A549 (cell line): ENCODE results near the gene SYS1. TPM values are rescaled to one million over a fixed set of nuclear protein-coding genes. Genes with fewer than 3 reads are reported as not detected.

Source experiments
- ATAC-seq, 2 experiments: fragments of 200-7000 bp in 1 of 2; fragments of >200 bp in 1 of 2; cut with Nextera tagmentation in 1 of 2; cut with Tn5 transposase in 1 of 2; 3 replicates each; pipeline versions ENCODE4 v1.8.0 to v1.9.1; 2018 to 2020; ENCODE audit warnings: mild to moderate bottlenecking in 1 of 2, moderate library complexity in 1 of 2
- CTCF ChIA-PET: fragments of 300-600 bp; sonication (Branson Sonifier 250); formaldehyde crosslinking; extraction: SDS; loops from one replicate; lab custom pipeline; 2021; ENCODE audit warnings: antibody characterized with exemption, inconsistent platforms; lab: Yijun Ruan, JAX
- POLR2A ChIA-PET: fragments of 350-600 bp; formaldehyde crosslinking; extraction: SDS; loops from one replicate; lab custom pipeline; 2021; ENCODE audit warnings: antibody characterized with exemption, inconsistent platforms; lab: Yijun Ruan, JAX
- DNase-seq, 2 experiments: peaks; one replicate each; pipeline versions ENCODE4 v3.0.0 to v3.0.0-alpha.2; 2011 to 2016; ENCODE audit warnings: low read depth in 1 of 2, low spot score in 1 of 2
- FAIRE-seq: peaks from 2 replicates; lab custom pipeline; 2011; peaks lifted over from hg19 to GRCh38; lab: Jason Lieb, UNC
- H3K27ac ChIP-seq, 2 experiments: fragments of >200 bp; sonication (Bioruptor Twin); formaldehyde crosslinking; 3 replicates each; pipeline ENCODE4 v1.5.1; 2016 to 2017
- H3K4me1 ChIP-seq: fragments of >200 bp; sonication (Bioruptor Twin); formaldehyde crosslinking; 3 replicates; pipeline ENCODE4 v1.6.1; 2016
- H3K4me2 ChIP-seq: fragments of >200 bp; sonication (Bioruptor Twin); formaldehyde crosslinking; 3 replicates; pipeline ENCODE4 v1.6.1; 2016
- H3K4me3 ChIP-seq: fragments of >200 bp; sonication (Bioruptor Twin); formaldehyde crosslinking; 3 replicates; pipeline ENCODE4 v1.5.1; 2016
- H3K9me3 ChIP-seq: fragments of >200 bp; sonication (Bioruptor Twin); formaldehyde crosslinking; 3 replicates; pipeline ENCODE4 v1.6.1; 2016
- CBX2 ChIP-seq: fragments of 200-600 bp; sonication (generic); IDR thresholded peaks from 2 replicates; pipeline ENCODE4 v1.6.1; 2016; ENCODE audit warnings: low read depth, mild to moderate bottlenecking, borderline replicate concordance
- E2F6 ChIP-seq: IDR thresholded peaks from 2 replicates; pipeline ENCODE4 v1.6.1; 2012; ENCODE audit warnings: low read depth, borderline replicate concordance
- EHMT2 ChIP-seq: fragments of 200-600 bp; sonication (generic); IDR thresholded peaks from 2 replicates; pipeline ENCODE4 v1.6.1; 2016; ENCODE audit warnings: antibody characterized with exemption, low read depth, mild to moderate bottlenecking, moderate library complexity
- FOSB ChIP-seq: fragments of 250-450 bp; sonication (Bioruptor Pico); IDR thresholded peaks from 2 replicates; pipeline ENCODE4 v1.5.0; 2020; ENCODE audit warnings: mild to moderate bottlenecking, moderate library complexity
- HEYL ChIP-seq: fragments of 250-450 bp; sonication (Bioruptor Pico); IDR thresholded peaks from 2 replicates; pipeline ENCODE4 v1.8.0; 2021; ENCODE audit warnings: mild to moderate bottlenecking, moderate library complexity
- HMGXB4 ChIP-seq: fragments of 250-450 bp; sonication (Bioruptor Pico); IDR thresholded peaks from 2 replicates; pipeline ENCODE4 v1.5.0; 2021; ENCODE audit warnings: mild to moderate bottlenecking, moderate library complexity, borderline replicate concordance
- HOXA7 ChIP-seq: fragments of 250-450 bp; sonication (Bioruptor Pico); IDR thresholded peaks from 2 replicates; pipeline ENCODE4 v1.5.0; 2020; ENCODE audit warnings: mild to moderate bottlenecking, moderate library complexity
- HOXB5 ChIP-seq: fragments of 250-450 bp; sonication (Bioruptor Pico); IDR thresholded peaks from 2 replicates; pipeline ENCODE4 v1.5.0; 2020; ENCODE audit warnings: mild to moderate bottlenecking, moderate library complexity
- JUNB ChIP-seq: fragments of >200 bp; sonication (Bioruptor Twin); formaldehyde crosslinking; IDR thresholded peaks from 2 replicates; pipeline ENCODE4 v1.6.1; 2016
- KDM1A ChIP-seq: fragments of 200-600 bp; sonication (generic); IDR thresholded peaks from 2 replicates; pipeline ENCODE4 v1.6.1; 2016; ENCODE audit warnings: low read depth, mild to moderate bottlenecking
- MAX ChIP-seq: IDR thresholded peaks from 2 replicates; pipeline ENCODE4 v1.6.1; 2012
- NPAS2 ChIP-seq: fragments of 250-450 bp; sonication (Bioruptor Pico); IDR thresholded peaks from 2 replicates; pipeline ENCODE4 v1.8.0; 2022; ENCODE audit warnings: mild to moderate bottlenecking, moderate library complexity, borderline replicate concordance
- NR3C1 ChIP-seq: fragments of >200 bp; sonication (Bioruptor Twin); formaldehyde crosslinking; IDR thresholded peaks from 3 replicates; pipeline ENCODE4 v1.6.1; 2017
- POLR2A ChIP-seq: IDR thresholded peaks from 2 replicates; pipeline ENCODE4 v1.6.1; 2012; ENCODE audit warnings: mild to moderate bottlenecking, low read length
- RFX5 ChIP-seq: fragments of 450-650 bp; IDR thresholded peaks from 2 replicates; pipeline ENCODE4 v1.7.1; 2014; ENCODE audit warnings: antibody characterized with exemption, mild to moderate bottlenecking, moderate library complexity
- USF2 ChIP-seq: fragments of 450-650 bp; IDR thresholded peaks from 2 replicates; pipeline ENCODE4 v1.6.1; 2014; ENCODE audit warnings: antibody characterized with exemption
- WGBS: methylation state at CpG from one replicate; pipeline ENCODE4 v1.1.6; 2017; ENCODE audit errors: missing lambda C conversion rate; 5-methylcytosine and 5-hydroxymethylcytosine counted together
- polyA plus RNA-seq, 4 experiments: library from polyadenylated mRNA; depleted of rRNA in 3 of 4; stranded (reverse); fragments of >200 nt; fragmentation: RNase III in 1 of 4; extraction: RNeasy Plus Mini Kit Qiagen cat#74134 plus additional on column Dnase treatment in 1 of 4; gene quantifications; 2 replicates in 3 of 4; 3 replicates in 1 of 4; pipeline ENCODE4 v1.2.3, GENCODE V29; 2011 to 2017
- TF ChIP-seq, protein P1 (sequence below): fragments of >200 bp; sonication (Bioruptor Twin); formaldehyde crosslinking; IDR thresholded peaks from 3 replicates; pipeline ENCODE4 v1.5.1; 2016

SYS1 gene
- polyA plus RNA-seq, 2 of the 4 experiments (the other 2 are of a cell fraction), result 20.2 to 27.6 TPM

- TF ChIP-seq NPAS2 (CRISPR knock-in tag) (no peak), RFX5 (no peak), HMGXB4 (no peak)
Measured at GRCh38 chr20:45407783-45408645, 45.1 kb downstream of the SYS1 start, which contains the start of gene DBNDD2 (continued).

- Histone ChIP-seq H3K4me2 (no peak overlapping the region), H3K9me3 (no peaks in the 10 kb centered on the region), H3K4me3 (no peak overlapping the region), H3K4me1 (peaks cover 4% of the 10 kb centered on the region; the same call in 1 of the 3 replicates), H3K27ac (no peak overlapping the region)
- ChIA-PET POLR2A (no interaction called here), CTCF (interaction anchor here (1.5 to 6.9 kb wide), 3 partner anchors 28 to 97 kb away, joined by 4 to 56 read pairs (median 11); no protein-coding TSS in a partner anchor)
- FAIRE-seq, result no peak
- 87% methylated on average over 6 of the region's 7 CpGs for WGBS
- no peak for DNase-seq
- ATAC-seq, result no peak
- TF ChIP-seq HEYL (CRISPR knock-in tag) (no peak), E2F6 (no peak), NPAS2 (CRISPR knock-in tag) (no peak), EHMT2 (no peak), USF2 (no peak)
- TF ChIP-seq, all 56 proteins: peak for 0
Measured at GRCh38 chr20:45408646-45409213, 45.8 kb downstream of the SYS1 start.

DNA sequence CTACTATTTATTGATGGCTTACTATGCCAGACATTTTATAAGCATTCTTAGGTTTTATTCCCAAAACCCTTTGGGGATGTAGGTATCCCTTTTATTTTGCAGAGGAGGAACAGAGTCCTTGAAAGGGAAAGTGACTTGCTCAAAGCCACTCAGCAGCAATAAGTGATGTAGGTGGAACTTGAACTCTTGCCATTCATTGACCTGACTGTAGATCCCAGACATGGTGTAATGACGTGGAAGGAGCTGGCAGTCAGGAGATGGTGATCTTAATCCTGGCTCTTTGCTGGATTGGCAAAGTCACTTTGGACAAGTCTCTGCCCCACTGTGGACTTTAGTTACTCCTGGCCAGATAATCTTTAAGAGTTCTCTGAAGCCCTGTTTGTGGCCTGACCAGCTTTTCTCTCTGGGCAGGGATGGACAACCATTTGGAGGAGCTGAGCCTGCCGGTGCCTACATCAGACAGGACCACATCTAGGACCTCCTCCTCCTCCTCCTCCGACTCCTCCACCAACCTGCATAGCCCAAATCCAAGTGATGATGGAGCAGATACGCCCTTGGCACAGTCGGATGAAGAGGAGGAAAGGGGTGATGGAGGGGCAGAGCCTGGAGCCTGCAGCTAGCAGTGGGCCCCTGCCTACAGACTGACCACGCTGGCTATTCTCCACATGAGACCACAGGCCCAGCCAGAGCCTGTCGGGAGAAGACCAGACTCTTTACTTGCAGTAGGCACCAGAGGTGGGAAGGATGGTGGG is 46.7 kb downstream of the SYS1 start:
- no peak for TF ChIP-seq FOSB (CRISPR knock-in tag)
- TF ChIP-seq POLR2A, result no peak
- no peak for TF ChIP-seq HOXB5
- TF ChIP-seq EHMT2, result no peak
- TF ChIP-seq HOXA7 (CRISPR knock-in tag), result no peak
- no peak for TF ChIP-seq KDM1A
- no peak for TF ChIP-seq NR3C1
- no peak for TF ChIP-seq CBX2
- TF ChIP-seq, protein P1, sequence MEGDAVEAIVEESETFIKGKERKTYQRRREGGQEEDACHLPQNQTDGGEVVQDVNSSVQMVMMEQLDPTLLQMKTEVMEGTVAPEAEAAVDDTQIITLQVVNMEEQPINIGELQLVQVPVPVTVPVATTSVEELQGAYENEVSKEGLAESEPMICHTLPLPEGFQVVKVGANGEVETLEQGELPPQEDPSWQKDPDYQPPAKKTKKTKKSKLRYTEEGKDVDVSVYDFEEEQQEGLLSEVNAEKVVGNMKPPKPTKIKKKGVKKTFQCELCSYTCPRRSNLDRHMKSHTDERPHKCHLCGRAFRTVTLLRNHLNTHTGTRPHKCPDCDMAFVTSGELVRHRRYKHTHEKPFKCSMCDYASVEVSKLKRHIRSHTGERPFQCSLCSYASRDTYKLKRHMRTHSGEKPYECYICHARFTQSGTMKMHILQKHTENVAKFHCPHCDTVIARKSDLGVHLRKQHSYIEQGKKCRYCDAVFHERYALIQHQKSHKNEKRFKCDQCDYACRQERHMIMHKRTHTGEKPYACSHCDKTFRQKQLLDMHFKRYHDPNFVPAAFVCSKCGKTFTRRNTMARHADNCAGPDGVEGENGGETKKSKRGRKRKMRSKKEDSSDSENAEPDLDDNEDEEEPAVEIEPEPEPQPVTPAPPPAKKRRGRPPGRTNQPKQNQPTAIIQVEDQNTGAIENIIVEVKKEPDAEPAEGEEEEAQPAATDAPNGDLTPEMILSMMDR, result no peak
- no peak for TF ChIP-seq MAX
- TF ChIP-seq JUNB, result no peak
- TF ChIP-seq NPAS2 (CRISPR knock-in tag), result no peak
- TF ChIP-seq, all 56 proteins: peak for 0
- Histone ChIP-seq H3K9me3 (no peaks in the 10 kb centered on the region), H3K27ac (no peak overlapping the region), H3K4me2 (no peak overlapping the region), H3K4me3 (no peak overlapping the region), H3K4me1 (peaks cover 4% of the 10 kb centered on the region; the same call in 1 of the 3 replicates)
- POLR2A ChIA-PET, result no interaction called here
- CTCF ChIA-PET, result interaction anchor here (1.3 to 4.0 kb wide), 5 partner anchors 27 to 47 kb away, joined by 3 to 24 read pairs (median 11); partner anchors contain the start of gene SYS1
- ATAC-seq (no peak), DNase-seq (no peak), FAIRE-seq (no peak)
- WGBS, result 88% methylated on average over 7 of the region's 7 CpGs
